CD1c-positive myeloid dendritic cell (primary cell): Measurements from ENCODE around the gene ADGRG6.

Experiments used
- DNase-seq: peaks from one replicate; pipeline ENCODE4 v3.0.0-alpha.2; 2016; ENCODE audit errors: extremely low spot score

ADGRG6 gene

GRCh38 chr6:142290851-142291250 is 11.0 kb upstream of the ADGRG6 start:
- no peak for DNase-seq

- DNase-seq, result no peak
These were observed 10.3 kb upstream of the ADGRG6 start for GRCh38 chr6:142291512-142291911.

- DNase-seq, result no peak
These were observed 9.5 kb upstream of the ADGRG6 start for GRCh38 chr6:142292166-142292924.

GRCh38 chr6:142293121-142293520 is 8.7 kb upstream of the ADGRG6 start:
- DNase-seq, result no peak

GRCh38 chr6:142294679-142295078 is 7.1 kb upstream of the ADGRG6 start:
- DNase-seq, result peak; percentile 65

GRCh38 chr6:142296975-142297604 is 4.7 kb upstream of the ADGRG6 start:
- no peak for DNase-seq

GRCh38 chr6:142297605-142297995 is 4.2 kb upstream of the ADGRG6 start:
- DNase-seq, result no peak

GRCh38 chr6:142297996-142298753 is 3.6 kb upstream of the ADGRG6 start:
- no peak for DNase-seq

- DNase-seq, result no peak
These were observed 1.5 kb upstream of the ADGRG6 start for GRCh38 chr6:142300302-142300701.

GRCh38 chr6:142300758-142301650 is 803 bp upstream of the ADGRG6 start:
- DNase-seq, result no peak

GRCh38 chr6:142302421-142303175 is 791 bp downstream of the ADGRG6 start:
- no peak for DNase-seq

GRCh38 chr6:142303176-142303533 is 1.3 kb downstream of the ADGRG6 start:
- no peak for DNase-seq

GRCh38 chr6:142304241-142304640 is 2.4 kb downstream of the ADGRG6 start:
- DNase-seq, result no peak

- no peak for DNase-seq
These were observed 4.9 kb downstream of the ADGRG6 start for GRCh38 chr6:142306736-142307135.

- DNase-seq, result no peak
These were observed 6.3 kb downstream of the ADGRG6 start for GRCh38 chr6:142307963-142308748.

GRCh38 chr6:142309426-142309825 is 7.6 kb downstream of the ADGRG6 start:
- no peak for DNase-seq

GRCh38 chr6:142313284-142313683 is 11.5 kb downstream of the ADGRG6 start:
- no peak for DNase-seq

GRCh38 chr6:142316791-142317368 is 15.1 kb downstream of the ADGRG6 start:
- no peak for DNase-seq

- DNase-seq, result no peak
These were observed 16.9 kb downstream of the ADGRG6 start for GRCh38 chr6:142318714-142319113.

- DNase-seq, result no peak
These were observed 18.6 kb downstream of the ADGRG6 start for GRCh38 chr6:142320366-142320765.
